Common myeloid progenitor, CD34-positive (primary cell): ENCODE measurements around the gene MYO6.

Experiments
- CTCF ChIA-PET: fragments of 350-600 bp; sonication (Branson Sonifier 250); formaldehyde crosslinking; loops from one replicate; lab custom pipeline; 2021; ENCODE audit warnings: antibody characterized with exemption; lab: Charles Lee
- POLR2A ChIA-PET: fragments of 350-600 bp; sonication (Branson Sonifier 250); formaldehyde crosslinking; loops from one replicate; lab custom pipeline; 2021; ENCODE audit warnings: antibody characterized with exemption; lab: Charles Lee
- DNase-seq, 3 donors: peaks; one replicate each; pipeline versions ENCODE4 v3.0.0 to v3.0.0-alpha.2; 2013
- H3K27ac ChIP-seq, 2 experiments: 1 replicate in 1 of 2; 2 replicates in 1 of 2; pipeline ENCODE4 v1.7.0; 2013; ENCODE audit warnings: inconsistent platforms in 2 of 2, low read length in 2 of 2, mild to moderate bottlenecking in 2 of 2, low read depth in 1 of 2, moderate library complexity in 1 of 2; ENCODE audit not compliant: severe bottlenecking in 2 of 2, insufficient read depth in 1 of 2, poor library complexity in 1 of 2
- H3K27me3 ChIP-seq, 5 experiments: replicated peaks in 2 of 5; 1 replicate in 3 of 5; 2 replicates in 2 of 5; pipeline versions ENCODE4 v1.6.1 to v1.7.0; 2013; ENCODE audit warnings: low read length in 4 of 5, mild to moderate bottlenecking in 2 of 5, moderate library complexity in 2 of 5, inconsistent platforms in 1 of 5; ENCODE audit not compliant: insufficient read depth in 5 of 5, control insufficient read depth in 4 of 5
- H3K36me3 ChIP-seq, 4 experiments: 1 replicate in 2 of 4; 2 replicates in 2 of 4; pipeline versions ENCODE4 v1.6.1 to v1.7.0; 2013; ENCODE audit warnings: low read length in 3 of 4, control low read depth in 1 of 4, mild to moderate bottlenecking in 1 of 4; ENCODE audit not compliant: control insufficient read depth in 4 of 4, insufficient read depth in 4 of 4
- H3K4me1 ChIP-seq, 4 experiments: 1 replicate in 3 of 4; 2 replicates in 1 of 4; pipeline versions ENCODE4 v1.6.1 to v1.7.1; 2013; ENCODE audit warnings: low read length in 3 of 4, mild to moderate bottlenecking in 3 of 4, control low read depth in 1 of 4, inconsistent platforms in 1 of 4, moderate library complexity in 1 of 4; ENCODE audit not compliant: control insufficient read depth in 4 of 4, insufficient read depth in 4 of 4; ENCODE audit errors: control extremely low read depth in 1 of 4
- H3K4me3 ChIP-seq, 7 experiments: 1 replicate in 4 of 7; 2 replicates in 3 of 7; pipeline versions ENCODE4 v1.5.1 to v1.7.0; 2013; ENCODE audit warnings: mild to moderate bottlenecking in 7 of 7, low read length in 6 of 7, moderate library complexity in 6 of 7, inconsistent platforms in 2 of 7, low read depth in 2 of 7, control low read depth in 1 of 7; ENCODE audit not compliant: insufficient read depth in 4 of 7, control insufficient read depth in 1 of 7; ENCODE audit errors: extremely low read depth in 1 of 7
- H3K9me3 ChIP-seq, 5 experiments: 1 replicate in 4 of 5; 2 replicates in 1 of 5; pipeline versions ENCODE4 v1.6.1 to v1.7.1; 2013; ENCODE audit warnings: low read length in 4 of 5, mild to moderate bottlenecking in 2 of 5, inconsistent platforms in 1 of 5, low read depth in 1 of 5, moderate library complexity in 1 of 5; ENCODE audit not compliant: control insufficient read depth in 4 of 5, insufficient read depth in 2 of 5; ENCODE audit errors: control extremely low read depth in 1 of 5
- WGBS: methylation state at CpG from one replicate; pipeline ENCODE4 v1.1.5; 2013; ENCODE audit not compliant: insufficient coverage; 5-methylcytosine and 5-hydroxymethylcytosine counted together

MYO6 gene

GRCh38 chr6:75761489-75761888, 12.4 kb downstream of the MYO6 start:
- H3K27me3 ChIP-seq = peaks cover 0 to 23% (median 3%) of the 10 kb centered on the region in 5 experiments
- no CpG with 5 or more reads among the region's 1 CpG for WGBS
- no peak for DNase-seq
- H3K27ac ChIP-seq = no peak overlapping the region
- no peak overlapping the region for H3K4me3 ChIP-seq
- H3K9me3 ChIP-seq = no peaks in the 10 kb centered on the region
- no peaks in the 10 kb centered on the region for H3K36me3 ChIP-seq
- peaks cover 0 to 2% (median 0%) of the 10 kb centered on the region in 4 experiments for H3K4me1 ChIP-seq
- ChIA-PET POLR2A (no interaction called here), CTCF (no interaction called here)

GRCh38 chr6:75762063-75762462, 13.0 kb downstream of the MYO6 start:
- Histone ChIP-seq H3K4me3 (no peak overlapping the region), H3K4me1 (peaks cover 0 to 2% (median 0%) of the 10 kb centered on the region in 4 experiments), H3K9me3 (no peaks in the 10 kb centered on the region), H3K36me3 (no peaks in the 10 kb centered on the region), H3K27ac (no peak overlapping the region), H3K27me3 (peaks cover 0 to 21% (median 3%) of the 10 kb centered on the region in 5 experiments)
- ChIA-PET CTCF (no interaction called here), POLR2A (no interaction called here)
- 98% methylated on average over 6 of the region's 8 CpGs for WGBS
- DNase-seq = no peak

GRCh38 chr6:75766387-75766786, 17.3 kb downstream of the MYO6 start:
- Histone ChIP-seq H3K36me3 (no peaks in the 10 kb centered on the region), H3K4me1 (no peaks in the 10 kb centered on the region), H3K9me3 (no peaks in the 10 kb centered on the region), H3K27ac (no peak overlapping the region), H3K27me3 (peaks cover 0 to 5% (median 0%) of the 10 kb centered on the region in 5 experiments), H3K4me3 (no peak overlapping the region)
- CTCF ChIA-PET = no interaction called here
- no peak for DNase-seq
- POLR2A ChIA-PET = no interaction called here

GRCh38 chr6:75770844-75771243, 21.8 kb downstream of the MYO6 start:
- POLR2A ChIA-PET = no interaction called here
- Histone ChIP-seq H3K4me3 (no peak overlapping the region), H3K27me3 (no peaks in the 10 kb centered on the region), H3K27ac (no peak overlapping the region), H3K9me3 (no peaks in the 10 kb centered on the region), H3K4me1 (no peaks in the 10 kb centered on the region), H3K36me3 (no peaks in the 10 kb centered on the region)
- no peak for DNase-seq
- CTCF ChIA-PET = no interaction called here
- 100% methylated on average over 4 of the region's 5 CpGs for WGBS

GRCh38 chr6:75775219-75775618, 26.2 kb downstream of the MYO6 start:
- Histone ChIP-seq H3K4me3 (no peak overlapping the region), H3K9me3 (no peaks in the 10 kb centered on the region), H3K27me3 (no peaks in the 10 kb centered on the region), H3K4me1 (no peaks in the 10 kb centered on the region), H3K27ac (no peak overlapping the region), H3K36me3 (no peaks in the 10 kb centered on the region)
- POLR2A ChIA-PET = no interaction called here
- CTCF ChIA-PET = no interaction called here
- DNase-seq = no peak
- 94% methylated on average over 3 of the region's 3 CpGs for WGBS

- no peak overlapping the region for H3K27ac ChIP-seq
- H3K36me3 ChIP-seq = no peaks in the 10 kb centered on the region
- no peak overlapping the region for H3K4me3 ChIP-seq
- no peaks in the 10 kb centered on the region for H3K9me3 ChIP-seq
- CTCF ChIA-PET = interaction anchor here (0.6 kb wide), 1 partner anchor 1847 kb away, joined by 3 read pairs; no protein-coding TSS in a partner anchor
- WGBS = no CpG with 5 or more reads among the region's 2 CpGs
- no peaks in the 10 kb centered on the region for H3K4me1 ChIP-seq
- POLR2A ChIA-PET = no interaction called here
- no peak for DNase-seq
- no peaks in the 10 kb centered on the region for H3K27me3 ChIP-seq
Measured at GRCh38 chr6:75776461-75776860, 27.4 kb downstream of the MYO6 start.

- ChIA-PET POLR2A (no interaction called here), CTCF (no interaction called here)
- Histone ChIP-seq H3K27me3 (peaks cover 0 to 2% (median 0%) of the 10 kb centered on the region in 5 experiments), H3K36me3 (no peaks in the 10 kb centered on the region), H3K4me3 (no peak overlapping the region), H3K27ac (no peak overlapping the region), H3K4me1 (no peaks in the 10 kb centered on the region), H3K9me3 (no peaks in the 10 kb centered on the region)
- WGBS = 80% methylated on average over 2 of the region's 4 CpGs
- no peak for DNase-seq
Measured at GRCh38 chr6:75778757-75779156, 29.7 kb downstream of the MYO6 start.
